H9 (cell line): ENCODE data around the gene ABT1. TPM values are rescaled to one million over a fixed set of nuclear protein-coding genes. Genes with fewer than 3 reads are reported as not detected.

Experiments used
- DNase-seq: peaks from one replicate; pipeline ENCODE4 v3.0.0-alpha.2; 2017
- H2AFZ ChIP-seq: one replicate; pipeline ENCODE4 v1.6.1; 2013; ENCODE audit warnings: mild to moderate bottlenecking, low read length, control low read depth, moderate library complexity
- H2AK5ac ChIP-seq: 2 replicates; pipeline ENCODE4 v1.6.1; 2013; ENCODE audit warnings: low read length, control low read depth, mixed read lengths; ENCODE audit not compliant: insufficient read length
- H2BK120ac ChIP-seq: one replicate; pipeline ENCODE4 v1.6.1; 2013; ENCODE audit warnings: low read depth, mild to moderate bottlenecking, low read length, control low read depth, inconsistent platforms; ENCODE audit not compliant: poor library complexity, severe bottlenecking
- H2BK12ac ChIP-seq: 2 replicates; pipeline ENCODE4 v1.6.1; 2013; ENCODE audit warnings: low read length, control low read depth, mixed read lengths, low read depth; ENCODE audit not compliant: insufficient read length
- H2BK15ac ChIP-seq: 2 replicates; pipeline ENCODE4 v1.6.1; 2013; ENCODE audit warnings: low read depth, low read length, control low read depth
- H2BK20ac ChIP-seq: one replicate; pipeline ENCODE4 v1.6.1; 2013; ENCODE audit warnings: low read depth, mild to moderate bottlenecking, low read length, control low read depth, inconsistent platforms; ENCODE audit not compliant: poor library complexity, severe bottlenecking
- H2BK5ac ChIP-seq: 2 replicates; pipeline ENCODE4 v1.6.1; 2013; ENCODE audit warnings: low read length, control low read depth, mixed read lengths; ENCODE audit not compliant: insufficient read length
- H3K14ac ChIP-seq: 2 replicates; pipeline ENCODE4 v1.6.1; 2013; ENCODE audit warnings: low read length, control low read depth; ENCODE audit not compliant: insufficient read depth
- H3K18ac ChIP-seq: 2 replicates; pipeline ENCODE4 v1.6.1; 2013; ENCODE audit warnings: low read depth, mild to moderate bottlenecking, mixed read lengths, low read length, control low read depth; ENCODE audit not compliant: insufficient read length
- H3K23ac ChIP-seq: 2 replicates; pipeline ENCODE4 v1.6.1; 2013; ENCODE audit warnings: low read length, control low read depth, mixed read lengths, low read depth; ENCODE audit not compliant: insufficient read length
- H3K23me2 ChIP-seq: 2 replicates; pipeline ENCODE4 v1.6.1; 2013; ENCODE audit warnings: low read depth, mild to moderate bottlenecking, mixed read lengths, low read length, control low read depth; ENCODE audit not compliant: insufficient read length, poor library complexity, severe bottlenecking
- H3K27ac ChIP-seq: 2 replicates; pipeline ENCODE4 v1.5.1; 2013; ENCODE audit warnings: low read length, control low read depth, mixed read lengths, low read depth; ENCODE audit not compliant: insufficient read length
- H3K27me3 ChIP-seq: 2 replicates; pipeline ENCODE4 v1.6.1; 2013; ENCODE audit warnings: low read length, control low read depth, inconsistent platforms; ENCODE audit not compliant: insufficient read depth
- H3K4ac ChIP-seq: 2 replicates; pipeline ENCODE4 v1.6.1; 2013; ENCODE audit warnings: low read depth, mild to moderate bottlenecking, control low read depth, inconsistent platforms, low read length, moderate library complexity
- H3K4me1 ChIP-seq: 2 replicates; pipeline ENCODE4 v1.6.1; 2013; ENCODE audit warnings: low read length, control low read depth, inconsistent platforms; ENCODE audit not compliant: insufficient read depth
- H3K4me2 ChIP-seq: 2 replicates; pipeline ENCODE4 v1.6.1; 2013; ENCODE audit warnings: low read length, control low read depth, mixed read lengths; ENCODE audit not compliant: insufficient read length, insufficient read depth
- H3K56ac ChIP-seq: 2 replicates; pipeline ENCODE4 v1.6.1; 2013; ENCODE audit warnings: low read depth, mild to moderate bottlenecking, mixed read lengths, low read length, control low read depth; ENCODE audit not compliant: insufficient read length
- H3K79me1 ChIP-seq: 2 replicates; pipeline ENCODE4 v1.6.1; 2013; ENCODE audit warnings: low read depth, mild to moderate bottlenecking, moderate library complexity, low read length, control low read depth, inconsistent platforms; ENCODE audit not compliant: insufficient read depth, poor library complexity, severe bottlenecking
- H3K79me2 ChIP-seq: 2 replicates; pipeline ENCODE4 v1.6.1; 2013; ENCODE audit warnings: low read length, control low read depth, inconsistent platforms; ENCODE audit not compliant: insufficient read depth
- H3K9ac ChIP-seq: 2 replicates; pipeline ENCODE4 v1.6.1; 2013; ENCODE audit warnings: low read length, control low read depth, mixed read lengths; ENCODE audit not compliant: insufficient read length; ENCODE audit errors: extremely low read depth
- H3K9me3 ChIP-seq: one replicate; pipeline ENCODE4 v1.6.1; 2013; ENCODE audit warnings: low read depth, low read length, inconsistent platforms; ENCODE audit not compliant: control insufficient read depth
- H3T11ph ChIP-seq: one replicate; pipeline ENCODE4 v1.6.1; 2013; ENCODE audit warnings: mild to moderate bottlenecking, low read length, control low read depth, inconsistent platforms
- H4K20me1 ChIP-seq: one replicate; pipeline ENCODE4 v1.6.1; 2013; ENCODE audit not compliant: control insufficient read depth, insufficient read length, insufficient read depth
- H4K5ac ChIP-seq: 2 replicates; pipeline ENCODE4 v1.6.1; 2013; ENCODE audit warnings: low read depth, mild to moderate bottlenecking, mixed read lengths, low read length, control low read depth; ENCODE audit not compliant: insufficient read length
- H4K8ac ChIP-seq: replicated peaks from 2 replicates; pipeline ENCODE4 v1.6.1; 2013; ENCODE audit warnings: low read length, control low read depth, mixed read lengths, low read depth; ENCODE audit not compliant: insufficient read length
- H4K91ac ChIP-seq: 2 replicates; pipeline ENCODE4 v1.6.1; 2013; ENCODE audit warnings: low read depth, mild to moderate bottlenecking, moderate library complexity, mixed read lengths, low read length, control low read depth; ENCODE audit not compliant: insufficient read length
- H3K27ac Mint-ChIP-seq, 3 experiments: 2 replicates in 2 of 3; 3 replicates in 1 of 3; pipeline ENCODE4 v1.8.0; 2020 to 2021; ENCODE audit warnings: mixed read lengths in 3 of 3, mild to moderate bottlenecking in 1 of 3, moderate library complexity in 1 of 3
- H3K27me3 Mint-ChIP-seq: 2 replicates; pipeline ENCODE4 v1.8.0; 2021; ENCODE audit warnings: low read depth, mild to moderate bottlenecking, moderate library complexity, mixed read lengths
- H3K36me3 Mint-ChIP-seq, 3 experiments: 2 replicates in 2 of 3; 3 replicates in 1 of 3; pipeline ENCODE4 v1.8.0; 2020 to 2021; ENCODE audit warnings: low read depth in 3 of 3, mixed read lengths in 3 of 3; ENCODE audit not compliant: insufficient read depth in 1 of 3
- H3K4me1 Mint-ChIP-seq, 2 experiments: 2 replicates each; pipeline ENCODE4 v1.8.0; 2020; ENCODE audit warnings: mixed read lengths in 2 of 2
- H3K4me3 Mint-ChIP-seq, 2 experiments: 2 replicates in 1 of 2; 3 replicates in 1 of 2; pipeline ENCODE4 v1.8.0; 2020 to 2021; ENCODE audit warnings: mild to moderate bottlenecking in 2 of 2, mixed read lengths in 2 of 2, moderate library complexity in 1 of 2
- H3K9me3 Mint-ChIP-seq, 2 experiments: 2 replicates in 1 of 2; 3 replicates in 1 of 2; pipeline ENCODE4 v1.8.0; 2020; ENCODE audit warnings: mild to moderate bottlenecking in 2 of 2, mixed read lengths in 2 of 2, moderate library complexity in 1 of 2
- CTCF ChIP-seq: fragments of 200-600 bp; sonication (generic); conservative IDR thresholded peaks from 3 replicates; pipeline ENCODE4 v1.8.0; 2021; ENCODE audit warnings: antibody characterized with exemption, mild to moderate bottlenecking
- WGBS: extraction: QIAGEN DNeasy Blood & Tissue Kit; methylation state at CpG from one replicate; pipeline ENCODE4 v1.1.7; 2013; ENCODE audit warnings: missing lambda C conversion rate, low lambda C conversion rate, mixed read lengths; ENCODE audit not compliant: insufficient read length; ENCODE audit errors: extremely low coverage; 5-methylcytosine and 5-hydroxymethylcytosine counted together
- total RNA-seq: library from RNA; stranded (reverse); gene quantifications from 2 replicates; pipeline ENCODE4 v1.2.1, GENCODE V29; 2021

ABT1 gene
- total RNA-seq, 1 experiment from 2014 or later, result 26.4 TPM

GRCh38 chr6:26599591-26599990, 2.8 kb downstream of the ABT1 start:
- DNase-seq, result no peak
- no peak overlapping the region for H4K91ac ChIP-seq
- Mint-ChIP-seq H3K27ac (no peak overlapping the region), H3K36me3 (peaks cover 5 to 18% (median 14%) of the 10 kb centered on the region in 3 experiments; a peak in 6 of 7 replicates), H3K4me1 (peaks cover 6 to 9% of the 10 kb centered on the region in 2 experiments), H3K9me3 (no peaks in the 10 kb centered on the region), H3K27me3 (peaks cover 2% of the 10 kb centered on the region; the same call in 1 of the 2 replicates), H3K4me3 (no peak overlapping the region)
- no peak overlapping the region for H3K9ac ChIP-seq
- no peak overlapping the region for H2BK5ac ChIP-seq
- H3K4ac ChIP-seq, result no peak overlapping the region
- H3K23me2 ChIP-seq, result peaks cover 17% of the 10 kb centered on the region
- no peak overlapping the region for H3K27ac ChIP-seq
- no peak overlapping the region for H2BK120ac ChIP-seq
- no peak overlapping the region for H4K8ac ChIP-seq
- no peak overlapping the region for H3K56ac ChIP-seq
- no peak overlapping the region for H3K4me2 ChIP-seq
- H3K79me1 ChIP-seq, result peaks cover 5% of the 10 kb centered on the region
- no peaks in the 10 kb centered on the region for H3K27me3 ChIP-seq
- no peak overlapping the region for H2BK20ac ChIP-seq
- H4K5ac ChIP-seq, result no peak overlapping the region
- no peaks in the 10 kb centered on the region; the same call in 1 of the 2 replicates for H3K4me1 ChIP-seq
- H3K23ac ChIP-seq, result no peak overlapping the region
- WGBS, result no CpG with 5 or more reads among the region's 1 CpG
- H3T11ph ChIP-seq, result no peak overlapping the region
- no peak overlapping the region for H2BK12ac ChIP-seq
- no peak overlapping the region for H3K18ac ChIP-seq
- no peak overlapping the region for H2AFZ ChIP-seq
- H3K14ac ChIP-seq, result no peak overlapping the region
- no peak overlapping the region for H2BK15ac ChIP-seq
- no peak overlapping the region for H2AK5ac ChIP-seq
- no peak for TF ChIP-seq CTCF
- peaks cover 3% of the 10 kb centered on the region; the same call in 1 of the 2 replicates for H3K79me2 ChIP-seq
- no peaks in the 10 kb centered on the region for H3K9me3 ChIP-seq
- H4K20me1 ChIP-seq, result no peaks in the 10 kb centered on the region
